ENCODE measurements around the gene TMEM240. TPM values are rescaled to one million over a fixed set of nuclear protein-coding genes. Genes with fewer than 3 reads are reported as not detected.
"Not testable (repeated sequence)": the region's sequence is repeated elsewhere in the genome, so short reads cannot be mapped to it uniquely, and the experiment has no call there.

Gene TMEM240
- total RNA-seq, 1 experiment from 2014 or later = 1.1 TPM

GRCh38 chr1:1560178-1560577 is 19.8 kb upstream of the TMEM240 start:
- in situ Hi-C loops (cut with HindIII; ENCODE audit: low sequenced_read_pairs) = loop anchor here (10.0 kb wide), 1 partner anchor 185 kb away; the partner anchor contains the start of gene AURKAIP1
- no peak for DNase-seq (ENCODE audit: low spot score)

GRCh38 chr1:1559066-1559465 is 18.6 kb upstream of the TMEM240 start:
- in situ Hi-C loops (cut with HindIII; ENCODE audit: low sequenced_read_pairs) = no loop called here
- DNase-seq (ENCODE audit: low spot score) = no peak

GRCh38 chr1:1558591-1558990 is 18.2 kb upstream of the TMEM240 start:
- DNase-seq (ENCODE audit: low spot score) = no peak
- in situ Hi-C loops (cut with HindIII; ENCODE audit: low sequenced_read_pairs) = no loop called here

- in situ Hi-C loops (cut with HindIII; ENCODE audit: low sequenced_read_pairs); DNase-seq (ENCODE audit: low spot score): not testable (repeated sequence)
Measured at GRCh38 chr1:1557688-1558087, 17.3 kb upstream of the TMEM240 start.

DNA sequence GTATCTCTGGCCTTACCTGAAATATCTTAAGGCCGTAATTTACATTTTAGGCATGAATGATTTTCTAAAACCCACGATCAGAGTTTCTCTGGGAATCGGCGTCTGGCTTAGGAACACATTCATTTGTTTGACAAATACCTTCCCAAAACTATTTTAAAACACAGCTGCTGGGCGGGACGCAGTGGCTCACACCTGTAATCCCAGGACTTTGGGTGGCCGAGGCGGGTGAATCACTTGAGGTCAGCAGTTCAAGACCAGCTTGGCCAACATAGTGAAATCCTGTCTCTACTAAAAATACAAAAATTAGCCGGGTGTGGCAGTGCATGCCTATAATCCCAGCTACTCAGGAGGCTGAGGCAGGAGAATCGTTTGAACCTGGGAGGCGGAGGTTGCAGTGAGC is 16.5 kb upstream of the TMEM240 start:
- in situ Hi-C loops (cut with HindIII; ENCODE audit: low sequenced_read_pairs); DNase-seq (ENCODE audit: low spot score): not testable (repeated sequence)

GRCh38 chr1:1556505-1556904 is 16.1 kb upstream of the TMEM240 start:
- DNase-seq (ENCODE audit: low spot score) = no peak
- in situ Hi-C loops (cut with HindIII; ENCODE audit: low sequenced_read_pairs) = no loop called here

GRCh38 chr1:1554926-1555915 is 14.8 kb upstream of the TMEM240 start:
- in situ Hi-C loops (cut with HindIII; ENCODE audit: low sequenced_read_pairs) = no loop called here
- peak; percentile 74 for DNase-seq (ENCODE audit: low spot score)

GRCh38 chr1:1554550-1554925 is 14.1 kb upstream of the TMEM240 start:
- in situ Hi-C loops (cut with HindIII; ENCODE audit: low sequenced_read_pairs) = no loop called here
- no peak for DNase-seq (ENCODE audit: low spot score)

DNA sequence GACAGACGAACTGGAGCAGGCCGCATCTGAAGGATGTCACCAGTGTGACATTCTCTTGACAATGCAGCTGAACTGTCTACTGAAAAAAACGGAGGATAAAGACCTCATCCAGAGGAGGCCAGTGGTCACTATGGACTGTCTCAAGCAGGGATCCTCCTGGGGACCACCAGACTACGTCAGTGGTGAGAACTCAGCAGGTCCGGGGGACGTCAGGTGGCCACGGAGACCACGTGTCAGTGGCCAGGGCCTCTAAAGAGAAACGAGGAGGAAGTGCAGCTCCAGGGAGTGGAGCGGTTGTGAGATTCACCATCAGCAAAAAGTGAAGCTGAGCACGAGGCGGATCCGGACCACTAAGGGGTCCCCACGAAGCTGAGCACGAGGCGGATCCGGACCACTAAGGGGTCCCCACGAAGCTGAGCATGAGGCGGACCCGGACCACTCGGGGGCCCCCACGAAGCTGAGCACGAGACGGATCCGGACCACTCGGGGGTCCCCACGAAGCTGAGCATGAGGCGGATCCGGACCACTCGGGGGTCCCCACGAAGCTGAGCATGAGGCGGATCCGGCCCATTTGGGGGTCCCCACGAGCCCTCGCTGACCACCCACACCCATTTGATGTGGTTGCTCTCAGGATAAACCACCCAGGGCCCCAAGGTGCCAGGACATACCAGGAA is 13.5 kb upstream of the TMEM240 start:
- DNase-seq (ENCODE audit: low spot score) = no peak
- in situ Hi-C loops (cut with HindIII; ENCODE audit: low sequenced_read_pairs) = no loop called here

DNA sequence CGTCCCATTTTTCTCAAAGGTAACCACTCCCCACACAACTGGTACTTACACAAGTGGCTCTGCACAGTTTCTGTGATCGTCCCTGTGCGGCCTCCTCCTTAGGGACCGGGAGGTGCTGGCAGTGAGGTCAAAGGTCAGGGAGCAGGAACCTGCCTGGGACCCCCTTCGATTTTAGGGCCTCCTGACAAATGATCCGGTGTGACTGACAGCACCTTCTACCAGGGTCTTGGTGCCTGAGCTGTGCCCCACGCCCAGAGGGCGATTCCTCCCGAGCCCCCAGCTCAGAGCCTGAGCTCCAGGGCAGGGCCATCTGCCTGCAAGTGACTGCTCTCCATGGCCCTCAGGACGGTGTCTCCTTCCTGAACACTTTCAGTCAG is 11.8 kb upstream of the TMEM240 start:
- no peak for DNase-seq (ENCODE audit: low spot score)
- in situ Hi-C loops (cut with HindIII; ENCODE audit: low sequenced_read_pairs) = no loop called here

- no peak for DNase-seq (ENCODE audit: low spot score)
- in situ Hi-C loops (cut with HindIII; ENCODE audit: low sequenced_read_pairs) = no loop called here
Measured at GRCh38 chr1:1551524-1552262, 11.3 kb upstream of the TMEM240 start.

- in situ Hi-C loops (cut with HindIII; ENCODE audit: low sequenced_read_pairs) = no loop called here
- DNase-seq (ENCODE audit: low spot score) = peak; percentile 35
Measured at GRCh38 chr1:1550591-1551432, 10.4 kb upstream of the TMEM240 start.

GRCh38 chr1:1550087-1550486 is 9.7 kb upstream of the TMEM240 start:
- in situ Hi-C loops (cut with HindIII; ENCODE audit: low sequenced_read_pairs) = no loop called here

GRCh38 chr1:1548591-1548990 is 8.2 kb upstream of the TMEM240 start:
- no peak for DNase-seq (ENCODE audit: low spot score)
- in situ Hi-C loops (cut with HindIII; ENCODE audit: low sequenced_read_pairs) = no loop called here

More at GRCh38 chr1:1550087-1550486, 9.7 kb upstream of the TMEM240 start:
- DNase-seq (ENCODE audit: low spot score) = no peak

DNA sequence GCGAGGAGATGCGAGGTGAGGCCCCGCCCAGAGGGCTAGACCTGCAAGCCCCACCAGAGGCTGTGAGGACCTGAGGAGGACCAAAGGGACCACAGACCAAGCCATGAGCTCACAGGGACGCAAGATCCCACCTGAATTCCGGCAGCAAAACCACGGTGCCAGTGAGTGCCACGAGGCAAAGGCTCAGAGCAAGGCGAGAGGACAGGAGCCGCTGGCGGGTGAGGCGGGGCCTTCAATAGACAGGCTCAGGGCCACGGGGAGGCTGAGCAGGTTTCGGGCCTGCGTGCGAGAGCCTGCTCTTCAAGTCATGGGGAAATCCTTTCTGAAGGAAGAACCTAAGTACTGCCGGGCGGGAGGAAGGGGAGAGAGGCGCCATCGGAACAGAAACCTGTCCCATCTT is 7.1 kb upstream of the TMEM240 start:
- no peak for DNase-seq (ENCODE audit: low spot score)
- in situ Hi-C loops (cut with HindIII; ENCODE audit: low sequenced_read_pairs) = no loop called here

DNA sequence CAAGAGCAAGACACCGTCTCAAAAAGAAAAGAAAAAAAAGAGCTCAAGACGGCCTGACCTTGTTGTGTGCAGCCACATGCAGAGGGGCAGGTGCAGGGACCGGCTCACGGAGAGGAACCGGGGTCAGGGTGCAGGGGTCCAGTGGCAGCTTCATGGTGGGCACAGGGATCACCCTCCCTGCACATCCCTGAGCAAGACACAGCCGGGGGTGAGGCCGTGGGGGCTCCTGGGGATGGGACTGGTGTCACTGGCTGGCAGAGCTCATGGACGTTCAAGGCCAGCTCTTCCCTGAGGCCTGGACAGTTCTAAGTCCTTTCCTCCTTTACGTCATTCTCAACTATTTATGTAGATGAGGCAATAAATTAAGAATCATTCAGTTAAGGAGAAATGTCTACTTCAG is 6.6 kb upstream of the TMEM240 start:
- DNase-seq (ENCODE audit: low spot score) = no peak
- in situ Hi-C loops (cut with HindIII; ENCODE audit: low sequenced_read_pairs) = no loop called here

- DNase-seq (ENCODE audit: low spot score) = no peak
- in situ Hi-C loops (cut with HindIII; ENCODE audit: low sequenced_read_pairs) = no loop called here
Measured at GRCh38 chr1:1545946-1546737, 5.7 kb upstream of the TMEM240 start.

GRCh38 chr1:1544544-1544943 is 4.1 kb upstream of the TMEM240 start:
- in situ Hi-C loops (cut with HindIII; ENCODE audit: low sequenced_read_pairs) = no loop called here
- DNase-seq (ENCODE audit: low spot score) = no peak
